SU-DHL-6 (cell line): Measurements from ENCODE around the gene NME8.

Source experiments
- H2AFZ ChIP-seq: fragments of 200-600 bp; sonication (generic); 2 replicates; pipeline ENCODE4 v1.6.1; 2014; ENCODE audit warnings: low read depth, mild to moderate bottlenecking, moderate library complexity, mixed read lengths, antibody characterized with exemption, low read length; ENCODE audit not compliant: severe bottlenecking
- H3F3A ChIP-seq: fragments of 200-600 bp; shearing (Covaris generic); 2 replicates; pipeline ENCODE4 v1.6.0; 2016; ENCODE audit warnings: antibody characterized with exemption, mild to moderate bottlenecking; ENCODE audit not compliant: insufficient read depth
- H3K27ac ChIP-seq: fragments of 200-600 bp; sonication (generic); 2 replicates; pipeline ENCODE4 v1.5.1; 2016; ENCODE audit warnings: low read depth, mild to moderate bottlenecking, low read length, moderate library complexity, mixed read lengths
- H3K27me3 ChIP-seq: fragments of 200-600 bp; sonication (generic), shearing (Covaris generic); 2 replicates; pipeline ENCODE4 v1.6.0; 2014; ENCODE audit warnings: mild to moderate bottlenecking, low read length
- H3K36me3 ChIP-seq: fragments of 200-600 bp; sonication (generic); 2 replicates; pipeline ENCODE4 v1.6.1; 2014; ENCODE audit warnings: mild to moderate bottlenecking, low read length, mixed read lengths
- H3K4me2 ChIP-seq: fragments of 300-600, 200-600 bp; shearing (Covaris generic), sonication (generic); 2 replicates; pipeline ENCODE4 v1.6.0; 2014; ENCODE audit warnings: low read length, low read depth, mild to moderate bottlenecking; ENCODE audit not compliant: poor library complexity, severe bottlenecking
- H3K4me3 ChIP-seq: fragments of 200-600 bp; sonication (generic); 2 replicates; pipeline ENCODE4 v1.5.1; 2014; ENCODE audit warnings: antibody characterized with exemption, low read length, mild to moderate bottlenecking, mixed read lengths; ENCODE audit not compliant: insufficient read depth, poor library complexity, severe bottlenecking
- H3K79me2 ChIP-seq: fragments of 200-600 bp; sonication (generic); 2 replicates; pipeline ENCODE4 v1.6.1; 2014; ENCODE audit warnings: mild to moderate bottlenecking, low read length, moderate library complexity; ENCODE audit not compliant: insufficient read depth
- H3K9ac ChIP-seq: fragments of 200-600 bp; sonication (generic); 2 replicates; pipeline ENCODE4 v1.7.0; 2014; ENCODE audit warnings: mild to moderate bottlenecking, low read length
- H3K9me2 ChIP-seq: fragments of 200-600 bp; sonication (generic); replicated peaks from 2 replicates; pipeline ENCODE4 v1.6.1; 2014; ENCODE audit warnings: low read length; ENCODE audit not compliant: insufficient read depth
- H3K9me3 ChIP-seq: fragments of 200-600 bp; sonication (generic); 2 replicates; pipeline ENCODE4 v1.6.1; 2014; ENCODE audit warnings: low read length, mixed read lengths; ENCODE audit not compliant: insufficient read depth
- H4K20me1 ChIP-seq: fragments of 200-600 bp; sonication (generic); 2 replicates; pipeline ENCODE4 v1.6.1; 2014; ENCODE audit warnings: low read depth, mild to moderate bottlenecking, antibody characterized with exemption, low read length, moderate library complexity, mixed read lengths
- CTCF ChIP-seq: fragments of 200-600 bp; sonication (generic); IDR thresholded peaks from one replicate; pipeline ENCODE4 v1.5.1; 2017; ENCODE audit warnings: antibody characterized with exemption, mild to moderate bottlenecking, low read length, moderate library complexity; ENCODE audit not compliant: insufficient read depth, poor library complexity, severe bottlenecking
- EZH2phosphoT487 ChIP-seq: fragments of 200-600 bp; sonication (generic), shearing (Covaris generic); conservative IDR thresholded peaks from 2 replicates; pipeline ENCODE4 v1.6.1; 2018; ENCODE audit warnings: mild to moderate bottlenecking, antibody characterized with exemption, low read length, moderate library complexity, mixed read lengths

Gene NME8

DNA sequence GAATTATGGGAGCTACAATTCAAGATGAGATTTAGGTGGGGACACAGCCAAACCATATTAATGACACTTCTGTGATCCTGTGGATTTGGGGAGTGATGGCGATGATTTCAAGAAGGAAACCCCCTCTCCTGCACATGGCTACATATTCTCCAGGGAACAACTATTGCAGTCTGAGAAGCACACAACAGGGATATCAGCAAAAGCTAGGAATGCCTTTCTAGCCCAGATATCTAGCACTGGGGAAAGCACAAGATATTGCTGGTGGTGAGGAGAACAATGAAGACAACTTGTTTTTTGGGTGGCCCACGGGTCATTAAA is 96.3 kb downstream of the NME8 start:
- H3K27me3 ChIP-seq = 0 out of 2 replicates have a peak, but pooled peaks cover 3% of the 10 kb centered on the region
- H3K9me3 ChIP-seq = no peaks in the 10 kb centered on the region
- H3K9me2 ChIP-seq = 0 out of 2 replicates have a peak, but pooled peaks cover 2% of the 10 kb centered on the region
- H2AFZ ChIP-seq = no peak overlapping the region
- H3K36me3 ChIP-seq = no peaks in the 10 kb centered on the region
- no peak for TF ChIP-seq CTCF
- no peaks in the 10 kb centered on the region for H4K20me1 ChIP-seq
- no peaks in the 10 kb centered on the region for H3K79me2 ChIP-seq
- no peak overlapping the region for H3K27ac ChIP-seq
- H3F3A ChIP-seq = no peaks in the 10 kb centered on the region
- H3K9ac ChIP-seq = no peak overlapping the region
- H3K4me3 ChIP-seq = no peak overlapping the region
- H3K4me2 ChIP-seq = no peak overlapping the region

DNA sequence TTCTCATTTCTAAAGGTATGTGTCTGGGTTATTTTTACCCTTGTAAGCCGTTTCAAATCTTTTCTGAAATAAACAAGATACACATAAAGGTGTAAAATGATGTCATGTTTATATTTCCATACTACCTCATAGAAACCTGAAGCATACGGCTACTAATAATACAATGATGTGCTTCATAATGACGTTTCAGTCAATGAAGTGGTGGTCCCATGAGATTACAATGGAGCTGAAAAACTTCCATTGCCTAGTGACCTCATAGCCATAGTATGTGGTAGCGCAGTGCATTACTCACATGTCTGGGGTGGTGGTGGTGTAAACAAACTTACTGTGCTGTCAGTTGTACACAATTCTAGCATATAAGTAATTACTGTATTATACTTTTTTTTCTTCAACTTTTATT is 96.9 kb downstream of the NME8 start:
- Histone ChIP-seq H3K4me2 (no peak overlapping the region), H3K27me3 (0 out of 2 replicates have a peak, but pooled peaks cover 3% of the 10 kb centered on the region), H3K79me2 (no peaks in the 10 kb centered on the region), H3K9ac (no peak overlapping the region), H4K20me1 (no peaks in the 10 kb centered on the region), H3K9me3 (no peaks in the 10 kb centered on the region), H2AFZ (no peak overlapping the region), H3K27ac (no peak overlapping the region), H3K36me3 (no peaks in the 10 kb centered on the region), H3K9me2 (0 out of 2 replicates have a peak, but pooled peaks cover 2% of the 10 kb centered on the region), H3K4me3 (no peak overlapping the region), H3F3A (no peaks in the 10 kb centered on the region)
- TF ChIP-seq CTCF = no peak
- TF ChIP-seq EZH2phosphoT487 = no peak

DNA sequence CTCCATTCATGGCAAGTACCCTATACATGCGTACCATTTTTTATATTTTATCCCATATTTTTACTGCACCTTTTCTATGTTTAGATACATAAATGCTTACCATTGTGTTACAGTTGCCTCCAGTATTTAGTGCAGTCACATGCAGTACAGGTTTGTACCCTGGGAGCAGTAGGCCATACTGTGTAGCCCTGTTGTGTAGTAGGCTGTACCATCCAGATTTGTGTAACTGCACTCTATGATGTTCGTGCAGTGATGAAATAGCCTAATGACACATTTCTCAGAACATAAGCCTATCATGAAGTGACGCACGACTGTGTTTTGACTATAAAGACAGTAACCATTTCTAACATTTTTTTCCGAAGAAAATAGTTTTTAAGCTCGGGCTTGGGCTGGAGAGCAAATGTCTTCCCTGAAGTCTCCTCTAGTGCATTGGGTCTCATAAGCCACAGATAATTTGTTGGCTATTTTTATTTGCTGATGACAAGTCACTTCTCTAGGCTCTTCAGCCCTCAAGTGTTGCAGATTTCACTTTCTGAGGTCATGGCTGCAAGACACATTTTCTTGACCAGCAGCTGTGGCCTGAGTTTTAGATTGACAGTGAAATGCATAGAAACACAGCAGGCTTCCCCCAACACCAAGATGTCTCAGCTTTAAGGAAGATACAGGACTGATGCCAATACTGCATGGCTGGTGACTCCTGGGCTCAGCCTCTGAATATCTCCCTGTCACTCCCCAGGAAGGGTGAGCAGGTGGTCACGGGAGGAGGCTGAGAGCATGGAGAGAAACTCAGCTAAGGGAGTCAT is 98.9 kb downstream of the NME8 start:
- TF ChIP-seq CTCF (no peak), EZH2phosphoT487 (no peak)
- no peaks in the 10 kb centered on the region for H3K9me3 ChIP-seq
- no peak overlapping the region for H3K27ac ChIP-seq
- no peak overlapping the region for H3K4me3 ChIP-seq
- no peaks in the 10 kb centered on the region for H3K36me3 ChIP-seq
- H4K20me1 ChIP-seq = no peaks in the 10 kb centered on the region
- no peak overlapping the region for H3K9ac ChIP-seq
- H3F3A ChIP-seq = no peaks in the 10 kb centered on the region
- no peak overlapping the region for H3K4me2 ChIP-seq
- no peaks in the 10 kb centered on the region for H3K27me3 ChIP-seq
- H3K9me2 ChIP-seq = 0 out of 2 replicates have a peak, but pooled peaks cover under 1% of the 10 kb centered on the region
- H3K79me2 ChIP-seq = no peaks in the 10 kb centered on the region
- no peak overlapping the region for H2AFZ ChIP-seq
